Brain microvascular endothelial cell (primary cell): ENCODE data around the gene LFNG.

ENCODE experiments used
- DNase-seq: peaks from one replicate; pipeline ENCODE4 v3.0.0-alpha.2; 2020
- H3K27ac ChIP-seq: fragments of 250-450 bp; sonication (Bioruptor Pico); 2 replicates; pipeline ENCODE4 v1.5.1; 2020; ENCODE audit warnings: mild to moderate bottlenecking, moderate library complexity
- H3K27me3 ChIP-seq: fragments of 250-450 bp; sonication (Bioruptor Pico); replicated peaks from 2 replicates; pipeline ENCODE4 v1.5.1; 2020; ENCODE audit warnings: mild to moderate bottlenecking
- H3K36me3 ChIP-seq: fragments of 250-450 bp; sonication (Bioruptor Pico); replicated peaks from 2 replicates; pipeline ENCODE4 v1.5.1; 2020; ENCODE audit warnings: mild to moderate bottlenecking
- H3K4me3 ChIP-seq: 2 replicates; pipeline ENCODE4 v1.5.1; 2011; ENCODE audit warnings: low read depth, mild to moderate bottlenecking, control low read depth, low read length, moderate library complexity
- CTCF ChIP-seq: IDR thresholded peaks from 2 replicates; pipeline ENCODE4 v1.5.1; 2011; ENCODE audit warnings: low read depth, mild to moderate bottlenecking, moderate library complexity, low read length, control low read depth, inconsistent platforms; ENCODE audit errors: missing control alignments
- in situ Hi-C: cut with HindIII; loops from 2 replicates; pipeline ENCODE4 v1.10.0; 2017; ENCODE audit warnings: low sequenced_read_pairs, low pct_ligation_motif_present

The LFNG gene

GRCh38 chr7:2487586-2488271, 31.8 kb upstream of the LFNG start:
- H3K27ac ChIP-seq: no peak overlapping the region
- H3K27me3 ChIP-seq: no peaks in the 10 kb centered on the region
- in situ Hi-C loops: no loop called here
- H3K36me3 ChIP-seq: no peaks in the 10 kb centered on the region
- TF ChIP-seq CTCF: no peak
- DNase-seq: no peak
- H3K4me3 ChIP-seq: no peak overlapping the region

- no peaks in the 10 kb centered on the region for H3K36me3 ChIP-seq
- H3K27ac ChIP-seq: no peak overlapping the region
- in situ Hi-C loops: no loop called here
- TF ChIP-seq CTCF: no peak
- no peaks in the 10 kb centered on the region for H3K27me3 ChIP-seq
- no peak overlapping the region for H3K4me3 ChIP-seq
- no peak for DNase-seq
These were observed 31.3 kb upstream of the LFNG start for GRCh38 chr7:2488272-2488645.

- no peak overlapping the region for H3K4me3 ChIP-seq
- TF ChIP-seq CTCF: no peak
- H3K36me3 ChIP-seq: no peaks in the 10 kb centered on the region
- H3K27me3 ChIP-seq: no peaks in the 10 kb centered on the region
- DNase-seq: no peak
- in situ Hi-C loops: no loop called here
- no peak overlapping the region for H3K27ac ChIP-seq
These were observed 30.9 kb upstream of the LFNG start for GRCh38 chr7:2488681-2489080.

- no peak for DNase-seq
- Histone ChIP-seq H3K4me3 (no peak overlapping the region), H3K27ac (no peak overlapping the region), H3K36me3 (no peaks in the 10 kb centered on the region), H3K27me3 (no peaks in the 10 kb centered on the region)
- TF ChIP-seq CTCF: no peak
- in situ Hi-C loops: no loop called here
These were observed 29.4 kb upstream of the LFNG start for GRCh38 chr7:2490181-2490651.

GRCh38 chr7:2492038-2492437, 27.5 kb upstream of the LFNG start:
- in situ Hi-C loops: no loop called here
- H3K27ac ChIP-seq: no peak overlapping the region
- H3K4me3 ChIP-seq: no peak overlapping the region
- no peaks in the 10 kb centered on the region for H3K36me3 ChIP-seq
- no peak for TF ChIP-seq CTCF
- no peak for DNase-seq
- H3K27me3 ChIP-seq: no peaks in the 10 kb centered on the region
